Dendritic cell treated with granulocyte-macrophage colony-stimulating factor and Interleukin-4, amounts not matched to agents 40 ng/mL and 50 ng/mL, for 4 days (primary cell): ENCODE measurements around the gene CDC45.
A peak's percentile ranks its signal among the peaks of the same experiment; 100 is the strongest.
"Not testable (repeated sequence)": the region's sequence is repeated elsewhere in the genome, so short reads cannot be mapped to it uniquely, and the experiment has no call there.

ENCODE experiments used
- H3K27ac Mint-ChIP-seq: one replicate; pipeline ENCODE4 v1.8.0; 2022; ENCODE audit warnings: mild to moderate bottlenecking, mixed read lengths
- H3K27me3 Mint-ChIP-seq: one replicate; pipeline ENCODE4 v1.8.0; 2022; ENCODE audit warnings: mild to moderate bottlenecking, mixed read lengths
- H3K36me3 Mint-ChIP-seq: one replicate; pipeline ENCODE4 v1.8.0; 2022; ENCODE audit warnings: low read depth, mixed read lengths
- H3K4me1 Mint-ChIP-seq: one replicate; pipeline ENCODE4 v1.8.0; 2022; ENCODE audit warnings: low read depth, mixed read lengths
- H3K4me3 Mint-ChIP-seq: one replicate; pipeline ENCODE4 v1.8.0; 2022; ENCODE audit warnings: mild to moderate bottlenecking, moderate library complexity, mixed read lengths
- H3K9me3 Mint-ChIP-seq: one replicate; pipeline ENCODE4 v1.8.0; 2022; ENCODE audit warnings: mixed read lengths
- intact Hi-C: fragments of 100-400 bp; cut with micrococcal nuclease; formaldehyde crosslinking; loops from one replicate; pipeline ENCODE4 v1.15.0; 2022

The CDC45 gene

GRCh38 chr22:19442166-19442565 is 37.6 kb upstream of the CDC45 start:
- Mint-ChIP-seq H3K27ac (no peak overlapping the region), H3K9me3 (no peaks in the 10 kb centered on the region), H3K36me3 (peaks cover 62% of the 10 kb centered on the region), H3K4me1 (peaks cover 50% of the 10 kb centered on the region), H3K4me3 (no peak overlapping the region), H3K27me3 (no peaks in the 10 kb centered on the region)
- intact Hi-C loops: no loop called here

GRCh38 chr22:19443544-19444211 is 36.0 kb upstream of the CDC45 start:
- intact Hi-C loops: no loop called here
- Mint-ChIP-seq H3K27me3 (no peaks in the 10 kb centered on the region), H3K9me3 (no peaks in the 10 kb centered on the region), H3K4me3 (no peak overlapping the region), H3K36me3 (peaks cover 52% of the 10 kb centered on the region), H3K27ac (no peak overlapping the region), H3K4me1 (peaks cover 46% of the 10 kb centered on the region)

GRCh38 chr22:19445279-19445982 is 34.3 kb upstream of the CDC45 start:
- Mint-ChIP-seq H3K36me3 (peaks cover 47% of the 10 kb centered on the region), H3K4me1 (peaks cover 41% of the 10 kb centered on the region)
- H3K9me3 Mint-ChIP-seq, H3K27ac Mint-ChIP-seq, H3K4me3 Mint-ChIP-seq, H3K27me3 Mint-ChIP-seq, intact Hi-C loops: not testable (repeated sequence)

- Mint-ChIP-seq H3K27me3 (no peaks in the 10 kb centered on the region), H3K9me3 (no peaks in the 10 kb centered on the region), H3K4me3 (peak overlapping the region; percentile 96), H3K4me1 (peaks cover 41% of the 10 kb centered on the region), H3K27ac (peak overlapping the region; percentile 82), H3K36me3 (peaks cover 45% of the 10 kb centered on the region)
- intact Hi-C loops: loop anchor here (1.0 to 2.0 kb wide), 2 partner anchors 14 to 33 kb away; partner anchors contain the start of genes CDC45, MRPL40 and UFD1
Measured at GRCh38 chr22:19446603-19447329, 33.0 kb upstream of the CDC45 start.

GRCh38 chr22:19447330-19448075 is 32.2 kb upstream of the CDC45 start, which contains the start of gene C22orf39:
Gene C22orf39 (minus strand): TSS chr22:19447711. CDS start chr22:19447688, 23 bp downstream.
- Mint-ChIP-seq H3K4me1 (peaks cover 41% of the 10 kb centered on the region), H3K9me3 (no peaks in the 10 kb centered on the region), H3K27ac (peak within 1 kb of the TSS; percentile 82), H3K4me3 (peak within 1 kb of the TSS; percentile 96), H3K36me3 (peaks cover 45% of the 10 kb centered on the region), H3K27me3 (no peaks in the 10 kb centered on the region)
- intact Hi-C loops: loop anchor here (1.0 to 2.0 kb wide), 2 partner anchors 15 to 32 kb away; partner anchors contain the start of genes CDC45, MRPL40 and UFD1

GRCh38 chr22:19448076-19448607 is 31.6 kb upstream of the CDC45 start:
- intact Hi-C loops: no loop called here
- H3K4me3 Mint-ChIP-seq: peak overlapping the region; percentile 96
- peaks cover 46% of the 10 kb centered on the region for H3K36me3 Mint-ChIP-seq
- H3K27me3 Mint-ChIP-seq: no peaks in the 10 kb centered on the region
- H3K4me1 Mint-ChIP-seq: peaks cover 41% of the 10 kb centered on the region
- peak overlapping the region; percentile 82 for H3K27ac Mint-ChIP-seq
- no peaks in the 10 kb centered on the region for H3K9me3 Mint-ChIP-seq

GRCh38 chr22:19448739-19449421 is 30.8 kb upstream of the CDC45 start:
- H3K27ac Mint-ChIP-seq: no peak overlapping the region
- H3K27me3 Mint-ChIP-seq: no peaks in the 10 kb centered on the region
- no peaks in the 10 kb centered on the region for H3K9me3 Mint-ChIP-seq
- intact Hi-C loops: no loop called here
- no peak overlapping the region for H3K4me3 Mint-ChIP-seq
- peaks cover 35% of the 10 kb centered on the region for H3K4me1 Mint-ChIP-seq
- H3K36me3 Mint-ChIP-seq: peaks cover 46% of the 10 kb centered on the region

GRCh38 chr22:19449422-19449767 is 30.3 kb upstream of the CDC45 start:
- Mint-ChIP-seq H3K4me3 (no peak overlapping the region), H3K9me3 (no peaks in the 10 kb centered on the region), H3K36me3 (peaks cover 46% of the 10 kb centered on the region), H3K27me3 (no peaks in the 10 kb centered on the region), H3K4me1 (peaks cover 30% of the 10 kb centered on the region), H3K27ac (no peak overlapping the region)
- intact Hi-C loops: no loop called here

GRCh38 chr22:19450363-19451175 is 29.2 kb upstream of the CDC45 start:
- intact Hi-C loops: no loop called here
- Mint-ChIP-seq H3K27ac (no peak overlapping the region), H3K4me3 (no peak overlapping the region), H3K9me3 (no peaks in the 10 kb centered on the region), H3K36me3 (peaks cover 52% of the 10 kb centered on the region), H3K4me1 (peaks cover 22% of the 10 kb centered on the region), H3K27me3 (no peaks in the 10 kb centered on the region)

- no peaks in the 10 kb centered on the region for H3K27me3 Mint-ChIP-seq
- no peak overlapping the region for H3K27ac Mint-ChIP-seq
- peaks cover 15% of the 10 kb centered on the region for H3K4me1 Mint-ChIP-seq
- peaks cover 62% of the 10 kb centered on the region for H3K36me3 Mint-ChIP-seq
- intact Hi-C loops: no loop called here
- no peaks in the 10 kb centered on the region for H3K9me3 Mint-ChIP-seq
- H3K4me3 Mint-ChIP-seq: no peak overlapping the region
Measured at GRCh38 chr22:19451570-19451969, 28.1 kb upstream of the CDC45 start.

GRCh38 chr22:19453718-19454117 is 26.0 kb upstream of the CDC45 start:
- Mint-ChIP-seq H3K4me3 (no peak overlapping the region), H3K27me3 (no peaks in the 10 kb centered on the region), H3K27ac (no peak overlapping the region), H3K36me3 (peaks cover 77% of the 10 kb centered on the region), H3K4me1 (peaks cover under 1% of the 10 kb centered on the region), H3K9me3 (no peaks in the 10 kb centered on the region)
- intact Hi-C loops: no loop called here

- H3K4me1 Mint-ChIP-seq: no peaks in the 10 kb centered on the region
- intact Hi-C loops: no loop called here
- peaks cover 79% of the 10 kb centered on the region for H3K36me3 Mint-ChIP-seq
- H3K27me3 Mint-ChIP-seq: no peaks in the 10 kb centered on the region
- no peaks in the 10 kb centered on the region for H3K9me3 Mint-ChIP-seq
- H3K27ac Mint-ChIP-seq: no peak overlapping the region
- no peak overlapping the region for H3K4me3 Mint-ChIP-seq
Measured at GRCh38 chr22:19454156-19454555, 25.6 kb upstream of the CDC45 start.
